H1 (cell line): ENCODE results near the gene RUSC2. TPM values are rescaled to one million over a fixed set of nuclear protein-coding genes. Genes with fewer than 3 reads are reported as not detected.

Experiments
- CHD1 ChIP-seq: IDR thresholded peaks from 2 replicates; pipeline ENCODE4 v1.6.1; 2012; ENCODE audit warnings: low read depth, low read length, improper control_type of control experiment
- EP300 ChIP-seq, 2 experiments: IDR thresholded peaks; 1 replicate in 1 of 2; 2 replicates in 1 of 2; pipeline ENCODE4 v1.6.1; 2011 to 2012; ENCODE audit warnings: low read depth in 2 of 2, low read length in 2 of 2, mild to moderate bottlenecking in 2 of 2, borderline replicate concordance in 1 of 2, inconsistent platforms in 1 of 2, moderate library complexity in 1 of 2
- EZH2 ChIP-seq: fragments of 200-600 bp; sonication (generic); IDR thresholded peaks from 2 replicates; pipeline ENCODE4 v1.7.1; 2012; ENCODE audit warnings: low read depth, mild to moderate bottlenecking, moderate library complexity, low read length, inconsistent platforms; ENCODE audit not compliant: severe bottlenecking
- FOSL1 ChIP-seq: IDR thresholded peaks from 2 replicates; pipeline ENCODE4 v1.6.1; 2011; ENCODE audit warnings: mild to moderate bottlenecking, low read depth, low read length, moderate library complexity; ENCODE audit not compliant: insufficient read depth
- HDAC2 ChIP-seq, 2 experiments: fragments of 300-600 bp in 1 of 2; sonication (generic) in 1 of 2; IDR thresholded peaks; 2 replicates each; pipeline ENCODE4 v1.6.1; 2011 to 2012; ENCODE audit warnings: low read depth in 2 of 2, low read length in 2 of 2, mild to moderate bottlenecking in 2 of 2, moderate library complexity in 2 of 2, borderline replicate concordance in 1 of 2, inconsistent platforms in 1 of 2
- KDM4A ChIP-seq: IDR thresholded peaks from one replicate; pipeline ENCODE4 v1.7.1; 2012; ENCODE audit warnings: low read depth, mild to moderate bottlenecking, moderate library complexity, low read length, inconsistent platforms; ENCODE audit not compliant: severe bottlenecking
- KDM5A ChIP-seq: fragments of 200-600 bp; IDR thresholded peaks from 2 replicates; pipeline ENCODE4 v1.7.1; 2012; ENCODE audit warnings: mild to moderate bottlenecking, low read length, inconsistent platforms, mixed read lengths
- MAX ChIP-seq: IDR thresholded peaks from 2 replicates; pipeline ENCODE4 v1.6.1; 2012; ENCODE audit warnings: inconsistent platforms
- NANOG ChIP-seq: IDR thresholded peaks from 2 replicates; pipeline ENCODE4 v1.6.1; 2011; ENCODE audit warnings: low read length, low read depth, mild to moderate bottlenecking, inconsistent platforms; ENCODE audit not compliant: insufficient read depth, poor library complexity, severe bottlenecking
- POLR2AphosphoS5 ChIP-seq: IDR thresholded peaks from 2 replicates; pipeline ENCODE4 v1.6.1; 2011; ENCODE audit warnings: low read depth, low read length
- POU5F1 ChIP-seq: IDR thresholded peaks from 2 replicates; pipeline ENCODE4 v1.6.1; 2011; ENCODE audit warnings: low read depth, mild to moderate bottlenecking, low read length, moderate library complexity
- RAD21 ChIP-seq, 2 experiments: IDR thresholded peaks in 1 of 2; conservative IDR thresholded peaks in 1 of 2; 2 replicates each; pipeline ENCODE4 v1.6.1; 2011; ENCODE audit warnings: low read depth in 2 of 2, low read length in 2 of 2, improper control_type of control experiment in 1 of 2, inconsistent platforms in 1 of 2, mild to moderate bottlenecking in 1 of 2, moderate library complexity in 1 of 2
- RBBP5 ChIP-seq: IDR thresholded peaks from 2 replicates; pipeline ENCODE4 v1.7.1; 2012; ENCODE audit warnings: low read depth, mild to moderate bottlenecking, inconsistent platforms, low read length, moderate library complexity, borderline replicate concordance
- SIN3A ChIP-seq, 2 experiments: IDR thresholded peaks in 1 of 2; conservative IDR thresholded peaks in 1 of 2; 2 replicates each; pipeline ENCODE4 v1.6.1; 2011 to 2012; ENCODE audit warnings: low read length in 2 of 2, improper control_type of control experiment in 1 of 2, low read depth in 1 of 2, mild to moderate bottlenecking in 1 of 2
- SIX5 ChIP-seq: IDR thresholded peaks from 2 replicates; pipeline ENCODE4 v1.6.1; 2011; ENCODE audit warnings: mild to moderate bottlenecking, low read depth, low read length
- SP1 ChIP-seq: IDR thresholded peaks from 2 replicates; pipeline ENCODE4 v1.6.1; 2011; ENCODE audit warnings: low read depth, low read length
- SP4 ChIP-seq: IDR thresholded peaks from 2 replicates; pipeline ENCODE4 v1.6.1; 2012; ENCODE audit warnings: low read length, inconsistent platforms
- TAF1 ChIP-seq: IDR thresholded peaks from 2 replicates; pipeline ENCODE4 v1.6.1; 2011; ENCODE audit warnings: mild to moderate bottlenecking, low read depth, low read length
- USF2 ChIP-seq: IDR thresholded peaks from 2 replicates; pipeline ENCODE4 v1.6.1; 2011; ENCODE audit warnings: low read length, improper control_type of control experiment
- YY1 ChIP-seq: IDR thresholded peaks from 2 replicates; pipeline ENCODE4 v1.6.1; 2011; ENCODE audit warnings: low read depth, mild to moderate bottlenecking, low read length
- ZNF274 ChIP-seq: IDR thresholded peaks from 2 replicates; pipeline ENCODE4 v1.7.0; 2012; ENCODE audit warnings: low read length, borderline replicate concordance; ENCODE audit errors: extremely low read depth
- polyA plus RNA-seq, 7 experiments: library from polyadenylated mRNA; depleted of rRNA in 3 of 7; stranded (reverse) in 5 of 7; unstranded in 2 of 7; fragments of >200 nt in 5 of 7; fragments of 200-250 nt in 2 of 7; gene quantifications; 1 replicate in 5 of 7; 2 replicates in 1 of 7; 4 replicates in 1 of 7; pipeline versions ENCODE4 v1.2.1 to v1.2.3, GENCODE V29; 2011 to 2013; ENCODE audit warnings: missing spikeins in 2 of 7, mixed read lengths in 2 of 7
- total RNA-seq: library from RNA; stranded (reverse); fragmentation: NEBNext Ultra II Directional; extraction: Animal tissue kit (Norgen Biotek cat#: 25700); gene quantifications from 2 replicates; pipeline ENCODE4 v1.2.1, GENCODE V29; 2021

Gene RUSC2
- total and polyA plus RNA-seq, 2 of the 8 experiments (the other 6 are each of a cell fraction or from before 2014, with no cell fraction given): 4.2 to 7.9 TPM

GRCh38 chr9:35489313-35490154 is at the start of gene RUSC2 (continued):
- TF ChIP-seq MAX (peak; percentile 48), CHD1 (peak; percentile 82; the same call in 1 of the 2 replicates), USF2 (no peak), RBBP5 (no peak), KDM4A (peak; percentile 21), EP300 (IDR thresholded peaks at IDR 0.05; ENCODE audit: borderline replicate concordance in 1 of 2, low read depth in 2 of 2, low read length in 2 of 2) (peak in 1 of 2 experiments; percentile 98; a peak in 2 of 3 replicates), POLR2AphosphoS5 (peak; percentile 44; the same call in 1 of the 2 replicates), NANOG (no peak), SP4 (peak; percentile 63; the same call in 1 of the 2 replicates), TAF1 (peak; percentile 75), SIN3A (conservative IDR thresholded peaks at IDR 0.05 in 1 of 2, IDR thresholded peaks at IDR 0.05 in 1 of 2; ENCODE audit: low read depth in 1 of 2, low read length in 2 of 2) (no peak), ZNF274 (no peak), SIX5 (peak; percentile 12; the same call in 1 of the 2 replicates), SP1 (0 out of 2 replicates have a peak, but pooled peaks have one; percentile 33), FOSL1 (no peak), RAD21 (IDR thresholded peaks at IDR 0.05 in 1 of 2, conservative IDR thresholded peaks at IDR 0.05 in 1 of 2; ENCODE audit: low read depth in 2 of 2, low read length in 2 of 2) (peak; percentile 67), POU5F1 (no peak), KDM5A (no peak), HDAC2 (IDR thresholded peaks at IDR 0.05; ENCODE audit: borderline replicate concordance in 1 of 2, low read depth in 2 of 2, low read length in 2 of 2) (0 out of 4 replicates have a peak, but pooled peaks of 1 of the 2 experiments have one; percentile 11), EZH2 (no peak), YY1 (peak; percentile 22; the same call in 1 of the 2 replicates)
